ENCODE measurements around the gene RAD50.

- TF ChIP-seq CTCF (conservative IDR thresholded peaks at IDR 0.05 in 1 of 2, IDR thresholded peaks at IDR 0.05 in 1 of 2; ENCODE audit: low read depth in 1 of 2, low read length in 2 of 2) = no peak
- TF ChIP-seq EZH2 (IDR thresholded peaks at IDR 0.05; ENCODE audit: low read length, missing control alignments) = no peak
Observed at GRCh38 chr5:132547269-132547668, 9.5 kb upstream of the RAD50 start.

Data from fibroblast of lung (primary cell).